ENCODE results near the gene MPRIP.

MPRIP gene

GRCh38 chr17:17089796-17090641 is 47.8 kb downstream of the MPRIP start:
- peaks cover 50 to 68% of the 10 kb centered on the region in 2 donors for H3K4me1 Mint-ChIP-seq (ENCODE audit: low read depth in 2 of 2)
- H3K9me3 Mint-ChIP-seq: no peaks in the 10 kb centered on the region
- DNase-seq (no peak), ATAC-seq (replicated peaks) (no peak)
- peak overlapping the region; percentile 38 to 89 for H3K27ac Mint-ChIP-seq
- no peak overlapping the region for H3K4me3 Mint-ChIP-seq
- H3K27me3 Mint-ChIP-seq: no peaks in the 10 kb centered on the region
- H3K36me3 Mint-ChIP-seq (ENCODE audit: insufficient read depth): peaks cover 3% of the 10 kb centered on the region

GRCh38 chr17:17090642-17091103 is 48.4 kb downstream of the MPRIP start:
- no peak for DNase-seq
- Mint-ChIP-seq H3K4me3 (no peak overlapping the region), H3K4me1 (ENCODE audit: low read depth in 2 of 2) (peaks cover 52 to 71% of the 10 kb centered on the region in 2 donors), H3K27me3 (no peaks in the 10 kb centered on the region), H3K9me3 (no peaks in the 10 kb centered on the region), H3K27ac (no peak overlapping the region), H3K36me3 (ENCODE audit: insufficient read depth) (peaks cover 3% of the 10 kb centered on the region)
- ATAC-seq (replicated peaks): no peak

- ATAC-seq (replicated peaks) (no peak), DNase-seq (no peak)
- no peak overlapping the region for H3K27ac Mint-ChIP-seq
- H3K9me3 Mint-ChIP-seq: no peaks in the 10 kb centered on the region
- H3K36me3 Mint-ChIP-seq (ENCODE audit: insufficient read depth): peaks cover 3% of the 10 kb centered on the region
- peaks cover 52 to 72% of the 10 kb centered on the region in 2 donors for H3K4me1 Mint-ChIP-seq (ENCODE audit: low read depth in 2 of 2)
- no peak overlapping the region for H3K4me3 Mint-ChIP-seq
- H3K27me3 Mint-ChIP-seq: no peaks in the 10 kb centered on the region
Observed at GRCh38 chr17:17091276-17091675, 49.0 kb downstream of the MPRIP start.

- Mint-ChIP-seq H3K27ac (peak overlapping the region in 1 of 2 donors; percentile 26), H3K4me1 (ENCODE audit: low read depth in 2 of 2) (peaks cover 52 to 71% of the 10 kb centered on the region in 2 donors), H3K9me3 (no peaks in the 10 kb centered on the region), H3K36me3 (ENCODE audit: insufficient read depth) (peaks cover 3% of the 10 kb centered on the region), H3K4me3 (no peak overlapping the region), H3K27me3 (no peaks in the 10 kb centered on the region)
- DNase-seq (no peak), ATAC-seq (replicated peaks) (no peak)
Observed at GRCh38 chr17:17091856-17092756, 49.8 kb downstream of the MPRIP start.

GRCh38 chr17:17093764-17094163 is 51.5 kb downstream of the MPRIP start:
- ATAC-seq (replicated peaks) (no peak), DNase-seq (no peak)
- H3K27ac Mint-ChIP-seq: peak overlapping the region; percentile 31 to 66
- H3K4me3 Mint-ChIP-seq: no peak overlapping the region
- H3K27me3 Mint-ChIP-seq: no peaks in the 10 kb centered on the region
- peaks cover 41 to 55% of the 10 kb centered on the region in 2 donors for H3K4me1 Mint-ChIP-seq (ENCODE audit: low read depth in 2 of 2)
- no peaks in the 10 kb centered on the region for H3K9me3 Mint-ChIP-seq
- peaks cover 3% of the 10 kb centered on the region for H3K36me3 Mint-ChIP-seq (ENCODE audit: insufficient read depth)

GRCh38 chr17:17096438-17097178 is 54.4 kb downstream of the MPRIP start:
- H3K4me3 Mint-ChIP-seq: no peak overlapping the region
- peaks cover 29 to 41% of the 10 kb centered on the region in 2 donors for H3K4me1 Mint-ChIP-seq (ENCODE audit: low read depth in 2 of 2)
- H3K27me3 Mint-ChIP-seq: no peaks in the 10 kb centered on the region
- H3K9me3 Mint-ChIP-seq: no peaks in the 10 kb centered on the region
- no peak for ATAC-seq (replicated peaks)
- peaks cover 10% of the 10 kb centered on the region for H3K36me3 Mint-ChIP-seq (ENCODE audit: insufficient read depth)
- no peak for DNase-seq
- H3K27ac Mint-ChIP-seq: peak overlapping the region in 1 of 2 donors; percentile 31

- Mint-ChIP-seq H3K27me3 (no peaks in the 10 kb centered on the region), H3K27ac (peak overlapping the region in 1 of 2 donors; percentile 59), H3K4me1 (ENCODE audit: low read depth in 2 of 2) (peaks cover 24 to 31% of the 10 kb centered on the region in 2 donors), H3K36me3 (ENCODE audit: insufficient read depth) (peaks cover 10% of the 10 kb centered on the region), H3K9me3 (no peaks in the 10 kb centered on the region), H3K4me3 (no peak overlapping the region)
- no peak for ATAC-seq (replicated peaks)
- no peak for DNase-seq
Observed at GRCh38 chr17:17097763-17098345, 55.6 kb downstream of the MPRIP start.

GRCh38 chr17:17098551-17099179 is 56.4 kb downstream of the MPRIP start:
- Mint-ChIP-seq H3K27ac (peak overlapping the region in 1 of 2 donors; percentile 59), H3K9me3 (no peaks in the 10 kb centered on the region), H3K4me1 (ENCODE audit: low read depth in 2 of 2) (peaks cover 23 to 24% of the 10 kb centered on the region in 2 donors), H3K36me3 (ENCODE audit: insufficient read depth) (peaks cover 10% of the 10 kb centered on the region), H3K27me3 (no peaks in the 10 kb centered on the region), H3K4me3 (no peak overlapping the region)
- ATAC-seq (replicated peaks): no peak
- no peak for DNase-seq

GRCh38 chr17:17102176-17102575 is 59.9 kb downstream of the MPRIP start:
- no peak for DNase-seq
- ATAC-seq (replicated peaks): no peak
- Mint-ChIP-seq H3K9me3 (no peaks in the 10 kb centered on the region), H3K4me1 (ENCODE audit: low read depth in 2 of 2) (peaks cover 19 to 25% of the 10 kb centered on the region in 2 donors), H3K27ac (peak overlapping the region; percentile 72 to 86), H3K36me3 (ENCODE audit: insufficient read depth) (peaks cover 7% of the 10 kb centered on the region), H3K4me3 (no peak overlapping the region), H3K27me3 (no peaks in the 10 kb centered on the region)

- DNase-seq (no peak), ATAC-seq (replicated peaks) (no peak)
- Mint-ChIP-seq H3K9me3 (no peaks in the 10 kb centered on the region), H3K4me1 (ENCODE audit: low read depth in 2 of 2) (peaks cover 29 to 35% of the 10 kb centered on the region in 2 donors), H3K27me3 (no peaks in the 10 kb centered on the region), H3K4me3 (no peak overlapping the region), H3K36me3 (ENCODE audit: insufficient read depth) (peaks cover 10% of the 10 kb centered on the region), H3K27ac (peak overlapping the region; percentile 72 to 86)
Observed at GRCh38 chr17:17103160-17103559, 60.9 kb downstream of the MPRIP start.

- no peaks in the 10 kb centered on the region for H3K9me3 Mint-ChIP-seq
Observed at GRCh38 chr17:17104036-17104435, 61.8 kb downstream of the MPRIP start.

GRCh38 chr17:17104494-17104893 is 62.2 kb downstream of the MPRIP start:
- Mint-ChIP-seq H3K4me3 (no peak overlapping the region), H3K9me3 (no peaks in the 10 kb centered on the region), H3K36me3 (ENCODE audit: insufficient read depth) (peaks cover 10% of the 10 kb centered on the region), H3K4me1 (ENCODE audit: low read depth in 2 of 2) (peaks cover 38 to 46% of the 10 kb centered on the region in 2 donors), H3K27me3 (no peaks in the 10 kb centered on the region), H3K27ac (peak overlapping the region; percentile 86 to 92)
- no peak for ATAC-seq (replicated peaks)
- DNase-seq: no peak

More at GRCh38 chr17:17104036-17104435, 61.8 kb downstream of the MPRIP start:
- Mint-ChIP-seq H3K4me3 (no peak overlapping the region), H3K27me3 (no peaks in the 10 kb centered on the region), H3K36me3 (ENCODE audit: insufficient read depth) (peaks cover 10% of the 10 kb centered on the region), H3K27ac (peak overlapping the region; percentile 86 to 92), H3K4me1 (ENCODE audit: low read depth in 2 of 2) (peaks cover 34 to 41% of the 10 kb centered on the region in 2 donors)
- ATAC-seq (replicated peaks): no peak
- no peak for DNase-seq

Data from effector memory CD8-positive, alpha-beta T cell (primary cell).